H9 (cell line): ENCODE data around the gene IL1RAP. TPM values are rescaled to one million over a fixed set of nuclear protein-coding genes. Genes with fewer than 3 reads are reported as not detected.

Experiments
- DNase-seq: peaks from one replicate; pipeline ENCODE4 v3.0.0-alpha.2; 2017
- H2AFZ ChIP-seq: one replicate; pipeline ENCODE4 v1.6.1; 2013; ENCODE audit warnings: mild to moderate bottlenecking, low read length, control low read depth, moderate library complexity
- H2AK5ac ChIP-seq: 2 replicates; pipeline ENCODE4 v1.6.1; 2013; ENCODE audit warnings: low read length, control low read depth, mixed read lengths; ENCODE audit not compliant: insufficient read length
- H2BK120ac ChIP-seq: one replicate; pipeline ENCODE4 v1.6.1; 2013; ENCODE audit warnings: low read depth, mild to moderate bottlenecking, low read length, control low read depth, inconsistent platforms; ENCODE audit not compliant: poor library complexity, severe bottlenecking
- H2BK12ac ChIP-seq: 2 replicates; pipeline ENCODE4 v1.6.1; 2013; ENCODE audit warnings: low read length, control low read depth, mixed read lengths, low read depth; ENCODE audit not compliant: insufficient read length
- H2BK15ac ChIP-seq: 2 replicates; pipeline ENCODE4 v1.6.1; 2013; ENCODE audit warnings: low read depth, low read length, control low read depth
- H2BK20ac ChIP-seq: one replicate; pipeline ENCODE4 v1.6.1; 2013; ENCODE audit warnings: low read depth, mild to moderate bottlenecking, low read length, control low read depth, inconsistent platforms; ENCODE audit not compliant: poor library complexity, severe bottlenecking
- H2BK5ac ChIP-seq: 2 replicates; pipeline ENCODE4 v1.6.1; 2013; ENCODE audit warnings: low read length, control low read depth, mixed read lengths; ENCODE audit not compliant: insufficient read length
- H3K14ac ChIP-seq: 2 replicates; pipeline ENCODE4 v1.6.1; 2013; ENCODE audit warnings: low read length, control low read depth; ENCODE audit not compliant: insufficient read depth
- H3K18ac ChIP-seq: 2 replicates; pipeline ENCODE4 v1.6.1; 2013; ENCODE audit warnings: low read depth, mild to moderate bottlenecking, mixed read lengths, low read length, control low read depth; ENCODE audit not compliant: insufficient read length
- H3K23ac ChIP-seq: 2 replicates; pipeline ENCODE4 v1.6.1; 2013; ENCODE audit warnings: low read length, control low read depth, mixed read lengths, low read depth; ENCODE audit not compliant: insufficient read length
- H3K23me2 ChIP-seq: 2 replicates; pipeline ENCODE4 v1.6.1; 2013; ENCODE audit warnings: low read depth, mild to moderate bottlenecking, mixed read lengths, low read length, control low read depth; ENCODE audit not compliant: insufficient read length, poor library complexity, severe bottlenecking
- H3K27ac ChIP-seq: 2 replicates; pipeline ENCODE4 v1.5.1; 2013; ENCODE audit warnings: low read length, control low read depth, mixed read lengths, low read depth; ENCODE audit not compliant: insufficient read length
- H3K27me3 ChIP-seq: 2 replicates; pipeline ENCODE4 v1.6.1; 2013; ENCODE audit warnings: low read length, control low read depth, inconsistent platforms; ENCODE audit not compliant: insufficient read depth
- H3K4ac ChIP-seq: 2 replicates; pipeline ENCODE4 v1.6.1; 2013; ENCODE audit warnings: low read depth, mild to moderate bottlenecking, control low read depth, inconsistent platforms, low read length, moderate library complexity
- H3K4me1 ChIP-seq: 2 replicates; pipeline ENCODE4 v1.6.1; 2013; ENCODE audit warnings: low read length, control low read depth, inconsistent platforms; ENCODE audit not compliant: insufficient read depth
- H3K4me2 ChIP-seq: 2 replicates; pipeline ENCODE4 v1.6.1; 2013; ENCODE audit warnings: low read length, control low read depth, mixed read lengths; ENCODE audit not compliant: insufficient read length, insufficient read depth
- H3K56ac ChIP-seq: 2 replicates; pipeline ENCODE4 v1.6.1; 2013; ENCODE audit warnings: low read depth, mild to moderate bottlenecking, mixed read lengths, low read length, control low read depth; ENCODE audit not compliant: insufficient read length
- H3K79me1 ChIP-seq: 2 replicates; pipeline ENCODE4 v1.6.1; 2013; ENCODE audit warnings: low read depth, mild to moderate bottlenecking, moderate library complexity, low read length, control low read depth, inconsistent platforms; ENCODE audit not compliant: insufficient read depth, poor library complexity, severe bottlenecking
- H3K79me2 ChIP-seq: 2 replicates; pipeline ENCODE4 v1.6.1; 2013; ENCODE audit warnings: low read length, control low read depth, inconsistent platforms; ENCODE audit not compliant: insufficient read depth
- H3K9ac ChIP-seq: 2 replicates; pipeline ENCODE4 v1.6.1; 2013; ENCODE audit warnings: low read length, control low read depth, mixed read lengths; ENCODE audit not compliant: insufficient read length; ENCODE audit errors: extremely low read depth
- H3K9me3 ChIP-seq: one replicate; pipeline ENCODE4 v1.6.1; 2013; ENCODE audit warnings: low read depth, low read length, inconsistent platforms; ENCODE audit not compliant: control insufficient read depth
- H3T11ph ChIP-seq: one replicate; pipeline ENCODE4 v1.6.1; 2013; ENCODE audit warnings: mild to moderate bottlenecking, low read length, control low read depth, inconsistent platforms
- H4K20me1 ChIP-seq: one replicate; pipeline ENCODE4 v1.6.1; 2013; ENCODE audit not compliant: control insufficient read depth, insufficient read length, insufficient read depth
- H4K5ac ChIP-seq: 2 replicates; pipeline ENCODE4 v1.6.1; 2013; ENCODE audit warnings: low read depth, mild to moderate bottlenecking, mixed read lengths, low read length, control low read depth; ENCODE audit not compliant: insufficient read length
- H4K8ac ChIP-seq: replicated peaks from 2 replicates; pipeline ENCODE4 v1.6.1; 2013; ENCODE audit warnings: low read length, control low read depth, mixed read lengths, low read depth; ENCODE audit not compliant: insufficient read length
- H4K91ac ChIP-seq: 2 replicates; pipeline ENCODE4 v1.6.1; 2013; ENCODE audit warnings: low read depth, mild to moderate bottlenecking, moderate library complexity, mixed read lengths, low read length, control low read depth; ENCODE audit not compliant: insufficient read length
- H3K27ac Mint-ChIP-seq, 3 experiments: 2 replicates in 2 of 3; 3 replicates in 1 of 3; pipeline ENCODE4 v1.8.0; 2020 to 2021; ENCODE audit warnings: mixed read lengths in 3 of 3, mild to moderate bottlenecking in 1 of 3, moderate library complexity in 1 of 3
- H3K27me3 Mint-ChIP-seq: 2 replicates; pipeline ENCODE4 v1.8.0; 2021; ENCODE audit warnings: low read depth, mild to moderate bottlenecking, moderate library complexity, mixed read lengths
- H3K36me3 Mint-ChIP-seq, 3 experiments: 2 replicates in 2 of 3; 3 replicates in 1 of 3; pipeline ENCODE4 v1.8.0; 2020 to 2021; ENCODE audit warnings: low read depth in 3 of 3, mixed read lengths in 3 of 3; ENCODE audit not compliant: insufficient read depth in 1 of 3
- H3K4me1 Mint-ChIP-seq, 2 experiments: 2 replicates each; pipeline ENCODE4 v1.8.0; 2020; ENCODE audit warnings: mixed read lengths in 2 of 2
- H3K4me3 Mint-ChIP-seq, 2 experiments: 2 replicates in 1 of 2; 3 replicates in 1 of 2; pipeline ENCODE4 v1.8.0; 2020 to 2021; ENCODE audit warnings: mild to moderate bottlenecking in 2 of 2, mixed read lengths in 2 of 2, moderate library complexity in 1 of 2
- H3K9me3 Mint-ChIP-seq, 2 experiments: 2 replicates in 1 of 2; 3 replicates in 1 of 2; pipeline ENCODE4 v1.8.0; 2020; ENCODE audit warnings: mild to moderate bottlenecking in 2 of 2, mixed read lengths in 2 of 2, moderate library complexity in 1 of 2
- CTCF ChIP-seq: fragments of 200-600 bp; sonication (generic); conservative IDR thresholded peaks from 3 replicates; pipeline ENCODE4 v1.8.0; 2021; ENCODE audit warnings: antibody characterized with exemption, mild to moderate bottlenecking
- WGBS: extraction: QIAGEN DNeasy Blood & Tissue Kit; methylation state at CpG from one replicate; pipeline ENCODE4 v1.1.7; 2013; ENCODE audit warnings: missing lambda C conversion rate, low lambda C conversion rate, mixed read lengths; ENCODE audit not compliant: insufficient read length; ENCODE audit errors: extremely low coverage; 5-methylcytosine and 5-hydroxymethylcytosine counted together
- total RNA-seq: library from RNA; stranded (reverse); gene quantifications from 2 replicates; pipeline ENCODE4 v1.2.1, GENCODE V29; 2021

Gene IL1RAP
- total RNA-seq, 1 experiment from 2014 or later: 4.6 TPM

GRCh38 chr3:190532731-190533203 lies 18.9 kb downstream of the IL1RAP start:
- H2BK5ac ChIP-seq: no peak overlapping the region
- H3K23me2 ChIP-seq: no peaks in the 10 kb centered on the region
- H3K79me2 ChIP-seq: no peaks in the 10 kb centered on the region
- no peak for TF ChIP-seq CTCF
- no peak for DNase-seq
- no peak overlapping the region for H2AFZ ChIP-seq
- H3K56ac ChIP-seq: no peak overlapping the region
- Mint-ChIP-seq H3K27ac (no peak overlapping the region; a peak in 1 of 7 replicates), H3K4me1 (peaks cover under 1 to 5% of the 10 kb centered on the region in 2 experiments; a peak in 1 of 4 replicates), H3K9me3 (no peaks in the 10 kb centered on the region), H3K27me3 (peaks cover 12% of the 10 kb centered on the region), H3K36me3 (no peaks in the 10 kb centered on the region), H3K4me3 (no peak overlapping the region)
- no peaks in the 10 kb centered on the region for H4K20me1 ChIP-seq
- no peak overlapping the region for H3K18ac ChIP-seq
- no peak overlapping the region for H2BK12ac ChIP-seq
- H4K8ac ChIP-seq: no peak overlapping the region
- no peaks in the 10 kb centered on the region; the same call in 1 of the 2 replicates for H3K27me3 ChIP-seq
- H2BK15ac ChIP-seq: no peak overlapping the region
- H3T11ph ChIP-seq: no peak overlapping the region
- no peak overlapping the region for H2AK5ac ChIP-seq
- no peaks in the 10 kb centered on the region for H3K9me3 ChIP-seq
- no peaks in the 10 kb centered on the region for H3K79me1 ChIP-seq
- no peaks in the 10 kb centered on the region for H3K4me1 ChIP-seq
- no peak overlapping the region for H3K4me2 ChIP-seq
- H4K91ac ChIP-seq: no peak overlapping the region
- H2BK120ac ChIP-seq: no peak overlapping the region
- no peak overlapping the region for H4K5ac ChIP-seq
- no peak overlapping the region for H3K9ac ChIP-seq
- WGBS: no CpG with 5 or more reads among the region's 7 CpGs
- no peak overlapping the region for H3K4ac ChIP-seq
- H3K27ac ChIP-seq: no peak overlapping the region
- H3K23ac ChIP-seq: no peak overlapping the region
- no peak overlapping the region for H2BK20ac ChIP-seq
- H3K14ac ChIP-seq: no peak overlapping the region
